GM19023 (cell line): ENCODE data around the gene OGN.

ENCODE experiments used
- ATAC-seq: cut with Tn5 transposase; IDR thresholded peaks from one replicate; pipeline ENCODE4 v1.9.1; 2021; ENCODE audit warnings: mild to moderate bottlenecking, moderate library complexity; ENCODE audit not compliant: unreplicated experiment

The OGN gene

GRCh38 chr9:92349771-92350739 lies 54.3 kb downstream of the OGN start:
- ATAC-seq, result no peak

GRCh38 chr9:92345582-92345981 lies 58.8 kb downstream of the OGN start:
- ATAC-seq, result no peak

GRCh38 chr9:92342825-92343488 lies 61.4 kb downstream of the OGN start:
- ATAC-seq, result no peak

DNA sequence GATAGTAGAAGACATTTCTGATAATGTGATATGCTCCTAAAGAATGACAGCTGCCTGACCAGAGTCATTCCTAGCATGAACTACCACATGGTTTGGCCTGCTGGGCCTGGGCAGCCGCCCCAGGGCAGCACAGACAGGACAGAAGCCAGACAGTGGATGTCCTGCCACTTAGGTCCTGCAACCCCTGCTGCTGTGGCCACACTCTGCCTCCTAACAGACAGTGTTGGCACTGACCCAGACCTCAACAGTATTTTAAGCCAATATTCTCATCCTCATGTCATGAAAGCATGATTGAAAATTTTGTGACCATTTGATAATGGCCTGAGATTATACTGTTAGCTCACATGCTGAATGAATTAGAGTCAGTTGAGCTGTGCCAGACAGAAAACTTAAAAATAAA lies 62.8 kb downstream of the OGN start:
- ATAC-seq, result no peak

DNA sequence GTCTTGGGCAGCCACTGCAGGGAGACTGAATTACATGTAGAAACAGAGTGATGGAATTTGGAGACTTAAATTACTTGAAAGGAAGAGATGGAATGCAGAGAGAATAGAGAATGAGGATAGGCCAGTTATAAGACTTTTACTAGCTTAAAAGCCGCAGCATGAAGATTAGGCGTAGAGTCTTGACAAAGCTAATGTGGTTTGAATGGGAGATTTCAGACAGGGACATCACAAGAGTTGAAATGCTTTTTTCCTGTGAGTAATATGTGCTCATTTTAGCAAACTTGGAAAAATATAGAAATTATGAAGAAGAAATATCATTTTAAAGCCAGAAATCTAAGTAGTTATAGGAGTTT lies 71.1 kb downstream of the OGN start:
- ATAC-seq, result no peak
